HG03039 (cell line): ENCODE data around the gene SDCBP2.

ENCODE experiments used
- ATAC-seq: cut with Tn5 transposase; IDR thresholded peaks from one replicate; pipeline ENCODE4 v1.9.1; 2021; ENCODE audit warnings: mild to moderate bottlenecking, moderate library complexity; ENCODE audit not compliant: unreplicated experiment

The SDCBP2 gene

GRCh38 chr20:1315804-1316203 lies 13.1 kb downstream of the SDCBP2 start:
- no peak for ATAC-seq

- ATAC-seq = no peak
These were observed 15.5 kb downstream of the SDCBP2 start for GRCh38 chr20:1313236-1313964.

GRCh38 chr20:1312904-1313235 lies 16.1 kb downstream of the SDCBP2 start:
- ATAC-seq = no peak

- ATAC-seq = no peak
These were observed 16.6 kb downstream of the SDCBP2 start for GRCh38 chr20:1312308-1312707.

GRCh38 chr20:1310506-1311190 lies 18.3 kb downstream of the SDCBP2 start:
- no peak for ATAC-seq

GRCh38 chr20:1310071-1310470 lies 18.9 kb downstream of the SDCBP2 start:
- ATAC-seq = no peak

- ATAC-seq = no peak
These were observed 19.5 kb downstream of the SDCBP2 start for GRCh38 chr20:1309439-1309847.

- no peak for ATAC-seq
These were observed 20.2 kb downstream of the SDCBP2 start for GRCh38 chr20:1308702-1309095.

- no peak for ATAC-seq
These were observed 20.8 kb downstream of the SDCBP2 start for GRCh38 chr20:1308067-1308701.

GRCh38 chr20:1307571-1307971 lies 21.4 kb downstream of the SDCBP2 start:
- no peak for ATAC-seq

- ATAC-seq = no peak
These were observed 21.8 kb downstream of the SDCBP2 start for GRCh38 chr20:1307171-1307570.

- no peak for ATAC-seq
These were observed 22.4 kb downstream of the SDCBP2 start for GRCh38 chr20:1306316-1307135.

GRCh38 chr20:1305712-1306111 lies 23.2 kb downstream of the SDCBP2 start:
- ATAC-seq = no peak

GRCh38 chr20:1304710-1305515 lies 24.0 kb downstream of the SDCBP2 start:
- ATAC-seq = no peak

GRCh38 chr20:1302685-1303541 lies 26.0 kb downstream of the SDCBP2 start:
- no peak for ATAC-seq

GRCh38 chr20:1301031-1301529 lies 27.9 kb downstream of the SDCBP2 start:
- ATAC-seq = no peak

- ATAC-seq = no peak
These were observed 28.7 kb downstream of the SDCBP2 start for GRCh38 chr20:1300083-1300840.

- ATAC-seq = no peak
These were observed 29.4 kb downstream of the SDCBP2 start for GRCh38 chr20:1299522-1299921.
